GM12878 (cell line): ENCODE data around the gene SLC12A3. TPM values are rescaled to one million over a fixed set of nuclear protein-coding genes. Genes with fewer than 3 reads are reported as not detected.
A peak's percentile ranks its signal among the peaks of the same experiment; 100 is the strongest.

ENCODE experiments used
- BACH1 ChIP-seq: fragments of 450-650 bp; IDR thresholded peaks from 2 replicates; pipeline ENCODE4 v1.6.1; 2017; ENCODE audit warnings: mild to moderate bottlenecking, borderline replicate concordance
- BHLHE40 ChIP-seq, 2 experiments: fragments of 450-650 bp in 1 of 2; IDR thresholded peaks; 2 replicates each; pipeline ENCODE4 v1.6.1; 2011 to 2017; ENCODE audit warnings: low read depth in 2 of 2, borderline replicate concordance in 1 of 2, improper control_type of control experiment in 1 of 2, low read length in 1 of 2, mild to moderate bottlenecking in 1 of 2
- CBX5 ChIP-seq: sonication (generic); IDR thresholded peaks from 2 replicates; pipeline ENCODE4 v1.6.1; 2016; ENCODE audit warnings: low read depth, moderate library complexity, mild to moderate bottlenecking, inconsistent platforms
- CHD2 ChIP-seq: IDR thresholded peaks from 2 replicates; pipeline ENCODE4 v1.6.1; 2011; ENCODE audit warnings: low read depth, low read length, improper control_type of control experiment, borderline replicate concordance
- CTCF ChIP-seq, 3 experiments: IDR thresholded peaks in 2 of 3; conservative IDR thresholded peaks in 1 of 3; 2 replicates each; pipeline ENCODE4 v1.5.1; 2011; ENCODE audit warnings: low read depth in 3 of 3, low read length in 3 of 3, mild to moderate bottlenecking in 3 of 3, control low read depth in 2 of 3, moderate library complexity in 2 of 3, inconsistent platforms in 1 of 3, mixed read lengths in 1 of 3; ENCODE audit not compliant: control insufficient read depth in 2 of 3, insufficient read depth in 1 of 3; ENCODE audit errors: extremely low read depth in 1 of 3
- ELK1 ChIP-seq: IDR thresholded peaks from 2 replicates; pipeline ENCODE4 v1.6.1; 2012; ENCODE audit warnings: low read depth, low read length, improper control_type of control experiment
- EZH2 ChIP-seq: IDR thresholded peaks from 2 replicates; pipeline ENCODE4 v1.6.1; 2012; ENCODE audit warnings: low read depth, mild to moderate bottlenecking, control low read depth, inconsistent platforms, low read length, borderline replicate concordance; ENCODE audit not compliant: control insufficient read depth
- IRF4 ChIP-seq: IDR thresholded peaks from 2 replicates; pipeline ENCODE4 v1.6.1; 2011; ENCODE audit warnings: low read depth, low read length
- MXI1 ChIP-seq: fragments of 150-350 bp; IDR thresholded peaks from 2 replicates; pipeline ENCODE4 v1.6.1; 2011; ENCODE audit warnings: low read depth, mild to moderate bottlenecking, inconsistent platforms, low read length, improper control_type of control experiment
- NFIC ChIP-seq: IDR thresholded peaks from 2 replicates; pipeline ENCODE4 v1.6.1; 2012; ENCODE audit warnings: low read depth, mild to moderate bottlenecking, inconsistent platforms, low read length, moderate library complexity
- NR2F1 ChIP-seq: fragments of 450-650 bp; conservative IDR thresholded peaks from 2 replicates; pipeline ENCODE4 v1.6.1; 2017; ENCODE audit warnings: mild to moderate bottlenecking
- NRF1 ChIP-seq: conservative IDR thresholded peaks from 2 replicates; pipeline ENCODE4 v1.6.1; 2011; ENCODE audit warnings: mild to moderate bottlenecking, low read depth, low read length, improper control_type of control experiment
- POLR2A ChIP-seq: IDR thresholded peaks from 2 replicates; pipeline ENCODE4 v1.6.1; 2011; ENCODE audit warnings: low read depth, mild to moderate bottlenecking, low read length
- RELB ChIP-seq: fragments of 450-650 bp; IDR thresholded peaks from 2 replicates; pipeline ENCODE4 v1.6.1; 2017; ENCODE audit warnings: low read depth, mild to moderate bottlenecking, moderate library complexity
- SREBF2 ChIP-seq: IDR thresholded peaks from 2 replicates; pipeline ENCODE4 v1.6.1; 2012; ENCODE audit warnings: mild to moderate bottlenecking, low read length
- TCF7 ChIP-seq: IDR thresholded peaks from 2 replicates; pipeline ENCODE4 v1.6.1; 2014; ENCODE audit warnings: antibody characterized with exemption, borderline replicate concordance
- polyA plus RNA-seq, 11 experiments: library from polyadenylated mRNA; depleted of rRNA in 4 of 11; unstranded in 6 of 11; stranded (reverse) in 5 of 11; fragments of >200 nt; fragmentation: Nextera tagmentation in 4 of 11; fragmentation: Illumina TruSeq in 1 of 11; extraction: Ambion mirVana in 4 of 11; extraction: Trizol in 1 of 11; gene quantifications; 1 replicate in 1 of 11; 2 replicates in 10 of 11; pipeline versions ENCODE4 v1.2.1 to v1.2.3, GENCODE V29; 2011 to 2016; ENCODE audit warnings: inconsistent platforms in 2 of 11, missing spikeins in 2 of 11, low read depth in 1 of 11
- total RNA-seq, 4 experiments: library from RNA; depleted of rRNA in 3 of 4; stranded (reverse); fragments of >200 nt in 3 of 4; fragmentation: Illumina TruSeq in 1 of 4; extraction: Trizol in 1 of 4; gene quantifications; 2 replicates each; pipeline versions ENCODE4 v1.2.1 to v1.2.3, GENCODE V29; 2013 to 2021
- TF ChIP-seq, protein P1 (sequence below): fragments of 450-650 bp; IDR thresholded peaks from 2 replicates; pipeline ENCODE4 v1.6.1; 2016; ENCODE audit warnings: mild to moderate bottlenecking
- TF ChIP-seq, protein P2 (sequence below): fragments of 450-650 bp; conservative IDR thresholded peaks from 2 replicates; pipeline ENCODE4 v1.6.1; 2017; ENCODE audit warnings: mild to moderate bottlenecking, moderate library complexity
- TF ChIP-seq, protein P3 (sequence below): fragments of 450-650 bp; IDR thresholded peaks from 2 replicates; pipeline ENCODE4 v1.6.1; 2017; ENCODE audit warnings: mild to moderate bottlenecking

Gene SLC12A3
- total and polyA plus RNA-seq, 10 of the 15 experiments (the other 5 are each of a cell fraction or from before 2014, with no cell fraction given) = 0.05 to 6.3 (median 3.1) TPM

- peak; percentile 66; the same call in 1 of the 2 replicates for TF ChIP-seq BACH1
- no peak for TF ChIP-seq MXI1
- TF ChIP-seq, protein P1, sequence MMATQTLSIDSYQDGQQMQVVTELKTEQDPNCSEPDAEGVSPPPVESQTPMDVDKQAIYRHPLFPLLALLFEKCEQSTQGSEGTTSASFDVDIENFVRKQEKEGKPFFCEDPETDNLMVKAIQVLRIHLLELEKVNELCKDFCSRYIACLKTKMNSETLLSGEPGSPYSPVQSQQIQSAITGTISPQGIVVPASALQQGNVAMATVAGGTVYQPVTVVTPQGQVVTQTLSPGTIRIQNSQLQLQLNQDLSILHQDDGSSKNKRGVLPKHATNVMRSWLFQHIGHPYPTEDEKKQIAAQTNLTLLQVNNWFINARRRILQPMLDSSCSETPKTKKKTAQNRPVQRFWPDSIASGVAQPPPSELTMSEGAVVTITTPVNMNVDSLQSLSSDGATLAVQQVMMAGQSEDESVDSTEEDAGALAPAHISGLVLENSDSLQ = no peak
- no peak for TF ChIP-seq EZH2
- no peak for TF ChIP-seq NRF1
- no peak for TF ChIP-seq CBX5
- TF ChIP-seq, protein P2, sequence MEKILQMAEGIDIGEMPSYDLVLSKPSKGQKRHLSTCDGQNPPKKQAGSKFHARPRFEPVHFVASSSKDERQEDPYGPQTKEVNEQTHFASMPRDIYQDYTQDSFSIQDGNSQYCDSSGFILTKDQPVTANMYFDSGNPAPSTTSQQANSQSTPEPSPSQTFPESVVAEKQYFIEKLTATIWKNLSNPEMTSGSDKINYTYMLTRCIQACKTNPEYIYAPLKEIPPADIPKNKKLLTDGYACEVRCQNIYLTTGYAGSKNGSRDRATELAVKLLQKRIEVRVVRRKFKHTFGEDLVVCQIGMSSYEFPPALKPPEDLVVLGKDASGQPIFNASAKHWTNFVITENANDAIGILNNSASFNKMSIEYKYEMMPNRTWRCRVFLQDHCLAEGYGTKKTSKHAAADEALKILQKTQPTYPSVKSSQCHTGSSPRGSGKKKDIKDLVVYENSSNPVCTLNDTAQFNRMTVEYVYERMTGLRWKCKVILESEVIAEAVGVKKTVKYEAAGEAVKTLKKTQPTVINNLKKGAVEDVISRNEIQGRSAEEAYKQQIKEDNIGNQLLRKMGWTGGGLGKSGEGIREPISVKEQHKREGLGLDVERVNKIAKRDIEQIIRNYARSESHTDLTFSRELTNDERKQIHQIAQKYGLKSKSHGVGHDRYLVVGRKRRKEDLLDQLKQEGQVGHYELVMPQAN = no peak; the same call in 1 of the 2 replicates
- TF ChIP-seq TCF7 = no peak
- no peak for TF ChIP-seq NR2F1
- no peak; a peak in 1 of 4 replicates for TF ChIP-seq BHLHE40 (IDR thresholded peaks at IDR 0.05; ENCODE audit: borderline replicate concordance in 1 of 2, low read depth in 2 of 2, low read length in 1 of 2)
- TF ChIP-seq CTCF (IDR thresholded peaks at IDR 0.05 in 2 of 3, conservative IDR thresholded peaks at IDR 0.05 in 1 of 3; ENCODE audit: control insufficient read depth in 2 of 3, extremely low read depth in 1 of 3, insufficient read depth in 1 of 3, low read depth in 3 of 3, low read length in 3 of 3) = no peak
- TF ChIP-seq POLR2A = peak; percentile 56
- TF ChIP-seq ELK1 = no peak
- TF ChIP-seq SREBF2 = no peak
- TF ChIP-seq, protein P3, sequence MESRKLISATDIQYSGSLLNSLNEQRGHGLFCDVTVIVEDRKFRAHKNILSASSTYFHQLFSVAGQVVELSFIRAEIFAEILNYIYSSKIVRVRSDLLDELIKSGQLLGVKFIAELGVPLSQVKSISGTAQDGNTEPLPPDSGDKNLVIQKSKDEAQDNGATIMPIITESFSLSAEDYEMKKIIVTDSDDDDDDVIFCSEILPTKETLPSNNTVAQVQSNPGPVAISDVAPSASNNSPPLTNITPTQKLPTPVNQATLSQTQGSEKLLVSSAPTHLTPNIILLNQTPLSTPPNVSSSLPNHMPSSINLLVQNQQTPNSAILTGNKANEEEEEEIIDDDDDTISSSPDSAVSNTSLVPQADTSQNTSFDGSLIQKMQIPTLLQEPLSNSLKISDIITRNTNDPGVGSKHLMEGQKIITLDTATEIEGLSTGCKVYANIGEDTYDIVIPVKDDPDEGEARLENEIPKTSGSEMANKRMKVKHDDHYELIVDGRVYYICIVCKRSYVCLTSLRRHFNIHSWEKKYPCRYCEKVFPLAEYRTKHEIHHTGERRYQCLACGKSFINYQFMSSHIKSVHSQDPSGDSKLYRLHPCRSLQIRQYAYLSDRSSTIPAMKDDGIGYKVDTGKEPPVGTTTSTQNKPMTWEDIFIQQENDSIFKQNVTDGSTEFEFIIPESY = no peak
- TF ChIP-seq RELB = no peak
- no peak for TF ChIP-seq NFIC
- TF ChIP-seq IRF4 = no peak; the same call in none of the 2 replicates
- TF ChIP-seq CHD2 = 0 out of 2 replicates have a peak, but pooled peaks have one; percentile 38
These were observed 73.9 kb downstream of the SLC12A3 start (continued) for GRCh38 chr16:56938664-56939513.
